HG03558 (cell line): ENCODE measurements around the gene USP10.

Experiments
- ATAC-seq: cut with Tn5 transposase; IDR thresholded peaks from one replicate; pipeline ENCODE4 v1.9.1; 2021; ENCODE audit warnings: moderate number of reproducible peaks; ENCODE audit not compliant: unreplicated experiment; ENCODE audit errors: extremely low read depth

The USP10 gene

DNA sequence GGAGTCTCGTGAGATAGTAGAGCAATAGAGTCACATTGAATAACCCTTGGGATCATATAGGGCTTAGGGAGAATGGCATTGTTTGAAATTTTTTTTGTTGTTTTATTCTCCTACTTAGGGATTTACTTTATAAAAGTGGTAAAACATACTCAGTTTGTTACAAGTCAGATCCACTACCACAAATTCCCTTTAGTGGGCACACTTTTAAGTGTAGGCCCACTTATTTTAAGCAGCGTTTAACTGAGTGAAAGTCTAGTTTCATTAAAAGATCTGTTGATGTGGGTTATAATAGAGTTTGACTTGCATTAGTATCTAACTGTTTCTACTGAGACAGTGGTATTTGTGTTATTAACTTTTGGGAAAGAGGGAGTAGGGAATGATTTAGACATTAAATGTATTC lies 49.3 kb downstream of the USP10 start:
- no peak for ATAC-seq

DNA sequence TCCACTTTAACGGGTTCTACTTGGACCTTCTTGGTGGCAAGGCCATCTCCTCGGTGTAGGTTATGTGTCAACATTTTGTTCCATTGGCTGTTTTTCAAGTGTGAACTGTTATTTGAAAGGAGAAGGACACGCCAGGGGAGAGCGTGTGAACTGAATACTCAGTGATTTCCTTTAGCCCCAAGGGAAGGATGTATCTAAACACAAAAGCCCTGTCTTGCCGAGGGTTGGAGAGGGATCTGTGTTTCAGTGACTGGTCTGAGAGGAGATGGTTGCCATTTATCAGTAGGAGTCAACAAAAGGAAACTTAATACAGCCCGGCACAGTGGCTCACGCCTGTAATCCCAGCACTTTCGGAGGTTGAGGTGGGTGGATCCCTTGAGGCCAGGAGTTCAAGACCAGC lies 50.0 kb downstream of the USP10 start:
- no peak for ATAC-seq

DNA sequence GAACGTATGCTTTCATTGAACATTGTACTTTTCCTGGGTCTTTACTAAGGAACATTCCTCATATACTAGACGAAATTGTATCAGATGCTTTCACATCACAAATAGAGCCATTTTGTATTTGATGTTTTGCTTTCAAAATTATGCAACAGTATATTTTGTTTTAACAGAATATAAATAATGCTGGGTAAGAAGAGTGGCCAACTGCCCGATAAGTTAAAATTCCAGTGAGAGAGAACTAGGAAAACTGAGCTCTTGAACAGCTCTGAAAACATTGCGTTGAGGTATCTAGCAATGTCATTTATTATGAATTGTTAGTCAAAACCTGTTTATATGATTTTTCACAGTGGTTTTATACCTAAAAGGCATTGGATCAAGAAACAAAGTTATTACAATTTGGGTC lies 50.8 kb downstream of the USP10 start:
- ATAC-seq: no peak

DNA sequence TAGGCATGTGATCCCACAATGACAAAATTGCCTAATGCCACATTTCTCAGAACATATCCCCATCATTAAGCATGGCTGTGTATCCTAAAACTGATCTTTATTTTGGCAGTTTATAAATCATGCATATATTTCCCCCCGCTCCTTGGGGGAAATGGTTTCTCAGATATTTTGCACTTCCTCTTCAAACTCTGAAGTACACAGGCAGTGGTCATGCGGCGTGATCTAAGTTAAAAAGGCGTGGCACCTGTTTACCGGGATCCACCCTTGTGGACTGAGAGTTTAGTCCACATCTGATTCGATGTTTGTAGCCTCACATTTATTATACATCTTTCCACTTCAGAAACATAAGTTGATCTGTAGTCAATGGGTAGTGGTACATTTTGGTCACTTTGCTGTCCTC lies 51.4 kb downstream of the USP10 start:
- no peak for ATAC-seq

DNA sequence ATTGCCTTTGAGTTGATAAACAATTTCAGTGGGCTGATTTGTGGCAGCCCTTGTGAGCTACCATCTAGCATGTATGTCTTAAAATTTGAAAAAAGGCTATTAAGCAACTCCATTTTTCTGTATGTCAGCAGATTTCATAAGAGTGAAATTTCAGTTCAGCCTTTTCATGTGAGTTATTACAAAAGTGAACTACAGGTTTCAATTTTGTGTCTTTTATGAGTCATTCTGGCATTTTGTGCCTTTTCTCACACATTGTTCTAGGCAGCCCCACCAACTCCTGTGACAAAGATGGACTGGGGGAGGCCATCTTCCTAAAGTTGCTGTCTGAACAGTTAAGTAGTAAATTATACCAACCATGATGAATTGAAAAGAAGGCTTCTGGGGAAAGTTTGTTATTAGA lies 52.1 kb downstream of the USP10 start:
- ATAC-seq: no peak

DNA sequence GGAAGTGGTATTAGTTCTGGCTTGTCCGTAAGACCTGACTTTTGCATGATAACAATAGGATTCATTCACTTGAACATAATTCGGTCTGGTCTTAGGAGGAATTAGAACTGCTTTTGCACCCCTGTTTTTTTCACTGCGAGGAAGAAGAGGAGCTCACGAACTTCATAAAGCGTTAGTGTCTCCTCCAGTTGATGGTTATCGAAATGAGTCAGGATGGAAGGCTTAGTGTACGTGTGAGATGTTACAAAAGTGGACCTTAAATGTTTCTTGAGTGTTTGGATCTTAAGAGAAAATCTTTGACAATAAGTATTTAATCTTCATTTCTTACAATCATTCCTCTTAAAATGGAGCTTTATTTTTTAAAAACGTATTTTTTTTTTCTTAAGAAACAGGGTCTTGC lies 52.8 kb downstream of the USP10 start:
- no peak for ATAC-seq

DNA sequence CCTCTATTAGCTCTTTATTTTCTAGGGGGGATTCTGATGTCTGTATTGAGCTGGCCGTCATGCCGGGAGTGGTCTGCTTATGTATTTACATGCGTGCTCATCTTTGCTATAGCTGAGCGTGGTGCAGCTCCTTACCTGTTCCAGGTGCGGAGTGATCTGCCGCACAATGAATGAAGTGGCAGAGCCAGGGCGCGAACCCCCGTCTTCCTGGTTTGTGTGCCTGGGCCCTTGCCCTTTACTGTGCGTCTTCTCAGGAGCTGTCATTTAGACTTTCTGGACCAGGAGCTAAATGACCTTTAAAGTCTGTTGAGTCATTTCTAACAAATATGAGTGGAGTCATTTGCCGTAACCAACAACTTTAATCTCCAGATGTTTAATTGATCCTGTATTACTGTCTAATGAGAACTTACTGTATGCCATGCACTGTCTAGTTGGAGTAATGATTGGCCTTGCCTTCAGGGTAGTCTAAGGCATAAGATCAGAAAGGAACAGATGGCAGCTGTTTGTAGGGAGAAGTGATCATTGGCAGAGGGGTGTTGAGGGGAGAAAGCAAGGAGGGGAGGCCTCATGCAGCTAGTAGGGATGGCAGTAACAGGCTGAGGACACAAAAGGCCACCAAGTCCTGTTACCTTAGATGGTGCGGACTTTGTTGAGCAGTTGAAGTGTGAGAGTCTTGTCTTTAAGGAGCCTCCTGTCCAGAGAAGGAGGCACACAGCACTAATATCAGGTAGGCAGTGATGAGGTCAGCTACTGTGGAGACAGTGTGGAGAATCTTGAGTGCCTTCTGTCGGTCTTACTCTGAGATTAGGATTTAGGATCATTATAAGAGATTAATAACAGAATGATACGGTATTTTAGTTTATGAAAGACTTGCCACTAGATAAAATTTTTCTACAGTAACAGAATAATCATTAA lies 53.9 kb downstream of the USP10 start:
- no peak for ATAC-seq

DNA sequence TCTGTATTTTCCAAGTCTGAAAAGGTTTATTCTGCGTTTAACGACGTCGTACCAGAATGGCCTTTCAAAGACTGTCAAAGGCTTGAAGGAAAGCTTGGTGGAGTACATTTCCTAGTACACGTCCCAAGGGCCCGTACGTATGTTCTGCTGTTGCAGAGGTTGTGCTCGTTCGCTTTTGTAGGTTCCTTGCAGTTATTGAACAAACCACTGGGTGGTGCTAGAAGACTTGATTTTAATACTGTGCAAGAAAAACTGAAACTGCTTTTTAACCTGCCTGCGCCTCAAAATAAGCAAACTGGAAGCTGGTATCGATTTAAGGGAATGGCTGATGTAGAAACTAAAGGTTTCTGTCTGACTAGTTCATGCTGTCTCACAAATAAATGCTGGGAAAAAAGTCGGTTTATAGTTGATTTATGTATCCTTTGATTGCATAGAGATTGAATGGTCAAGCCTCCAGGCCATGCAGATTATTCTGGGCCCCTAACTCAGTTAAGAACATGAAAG lies 54.6 kb downstream of the USP10 start:
- no peak for ATAC-seq

DNA sequence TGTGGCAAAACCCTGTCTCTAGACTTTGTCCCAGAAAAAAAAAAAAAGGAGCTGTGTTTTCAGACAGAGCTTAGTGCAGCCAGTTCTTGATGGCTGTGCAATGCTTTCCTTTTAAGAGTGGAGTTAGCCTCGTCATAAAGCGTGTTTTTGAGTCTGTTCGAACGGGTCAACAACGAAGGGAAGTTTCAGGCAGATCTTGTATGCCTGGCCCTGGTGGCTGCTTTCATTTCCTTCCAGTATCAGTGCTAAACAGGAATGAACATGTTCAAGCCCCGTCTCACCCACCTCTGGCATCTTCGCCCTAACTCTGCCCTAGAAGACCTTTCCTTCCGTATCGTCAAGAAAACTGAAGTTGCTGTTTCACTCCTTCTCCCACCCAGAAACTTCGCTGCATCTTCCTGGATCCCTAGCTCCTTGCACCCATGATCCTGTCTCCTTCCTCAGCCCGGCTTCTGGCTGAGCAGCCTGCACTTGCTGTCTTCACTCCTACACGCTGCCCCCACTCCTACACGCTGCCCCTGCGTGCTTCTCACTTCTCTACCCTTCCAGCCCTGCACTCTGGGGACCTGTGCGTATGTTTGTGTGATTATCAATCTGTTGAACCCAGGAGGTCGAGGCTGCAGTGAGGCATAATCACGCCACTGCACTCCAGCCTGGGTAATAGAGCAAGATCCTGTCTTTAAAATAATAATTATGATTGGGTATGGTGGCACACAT lies 55.3 kb downstream of the USP10 start:
- no peak for ATAC-seq

DNA sequence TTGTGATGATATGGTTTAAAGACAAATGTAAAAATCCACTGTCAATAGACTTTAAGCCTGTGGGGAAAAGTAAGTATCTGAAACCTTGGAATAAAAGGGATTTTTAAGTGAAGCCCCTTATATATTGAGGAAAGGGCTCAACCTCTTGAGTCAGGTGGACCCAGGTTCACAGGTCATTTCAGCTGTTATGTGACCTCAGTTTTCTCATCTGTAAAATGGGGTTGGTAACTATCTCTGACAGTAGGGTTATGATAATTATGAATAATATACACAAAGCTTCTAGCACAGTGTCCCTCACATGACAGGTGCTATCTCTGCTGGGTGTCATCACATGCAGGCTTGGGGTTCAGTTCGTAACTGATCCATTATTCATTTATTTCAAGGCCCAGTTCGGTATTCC lies 57.0 kb downstream of the USP10 start:
- ATAC-seq: no peak

DNA sequence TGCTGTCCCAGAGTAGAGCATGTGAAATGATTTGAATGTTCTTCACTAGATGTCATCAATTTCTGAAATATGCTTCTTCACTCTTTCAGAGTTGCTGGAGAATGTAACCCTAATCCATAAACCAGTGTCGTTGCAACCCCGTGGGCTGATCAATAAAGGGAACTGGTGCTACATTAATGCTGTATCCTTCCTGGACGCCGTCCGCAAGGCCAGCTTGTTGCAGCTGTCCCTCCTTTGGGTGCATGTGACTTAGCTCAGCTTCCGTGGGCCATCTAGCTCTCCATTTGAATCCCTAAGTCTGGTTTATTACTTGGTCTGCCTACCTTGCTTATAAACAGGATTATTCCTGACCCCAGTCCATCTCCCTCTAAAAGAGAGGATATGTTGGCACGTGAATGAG lies 58.8 kb downstream of the USP10 start:
- no peak for ATAC-seq

DNA sequence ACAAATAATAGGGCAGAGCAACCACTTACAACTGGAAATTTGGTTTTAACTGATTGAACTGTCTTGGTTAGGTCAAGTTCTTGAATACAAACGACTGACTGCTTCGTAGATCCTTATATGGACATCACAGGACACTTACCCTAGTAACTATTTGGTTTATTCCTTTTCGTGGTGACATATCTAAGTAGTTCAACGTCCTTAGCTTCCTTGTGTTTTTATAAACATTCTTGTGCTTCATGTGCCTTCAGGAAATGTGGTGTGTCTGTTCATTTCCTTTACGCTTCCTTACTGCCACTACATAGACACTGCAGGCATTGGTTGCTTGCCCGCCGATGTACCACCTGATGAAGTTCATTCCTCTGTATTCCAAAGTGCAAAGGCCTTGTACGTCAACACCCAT lies 59.3 kb downstream of the USP10 start:
- ATAC-seq: no peak

DNA sequence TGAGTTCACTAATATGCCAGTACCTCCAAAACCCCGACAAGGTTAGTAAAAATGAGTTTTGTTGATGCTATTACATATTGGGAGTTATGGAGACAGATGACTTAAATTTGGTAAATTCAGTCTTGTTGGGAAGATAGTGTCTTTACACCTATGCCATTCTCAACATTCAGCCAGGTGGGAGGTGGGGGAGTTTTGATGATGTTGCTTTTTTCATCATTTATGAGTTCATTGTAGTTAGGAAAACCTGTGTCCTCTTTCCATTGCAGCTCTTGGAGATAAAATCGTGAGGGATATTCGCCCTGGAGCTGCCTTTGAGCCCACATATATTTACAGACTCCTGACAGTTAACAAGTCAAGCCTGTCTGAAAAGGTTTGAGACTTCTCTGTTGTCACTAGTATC lies 60.1 kb downstream of the USP10 start:
- ATAC-seq: no peak

DNA sequence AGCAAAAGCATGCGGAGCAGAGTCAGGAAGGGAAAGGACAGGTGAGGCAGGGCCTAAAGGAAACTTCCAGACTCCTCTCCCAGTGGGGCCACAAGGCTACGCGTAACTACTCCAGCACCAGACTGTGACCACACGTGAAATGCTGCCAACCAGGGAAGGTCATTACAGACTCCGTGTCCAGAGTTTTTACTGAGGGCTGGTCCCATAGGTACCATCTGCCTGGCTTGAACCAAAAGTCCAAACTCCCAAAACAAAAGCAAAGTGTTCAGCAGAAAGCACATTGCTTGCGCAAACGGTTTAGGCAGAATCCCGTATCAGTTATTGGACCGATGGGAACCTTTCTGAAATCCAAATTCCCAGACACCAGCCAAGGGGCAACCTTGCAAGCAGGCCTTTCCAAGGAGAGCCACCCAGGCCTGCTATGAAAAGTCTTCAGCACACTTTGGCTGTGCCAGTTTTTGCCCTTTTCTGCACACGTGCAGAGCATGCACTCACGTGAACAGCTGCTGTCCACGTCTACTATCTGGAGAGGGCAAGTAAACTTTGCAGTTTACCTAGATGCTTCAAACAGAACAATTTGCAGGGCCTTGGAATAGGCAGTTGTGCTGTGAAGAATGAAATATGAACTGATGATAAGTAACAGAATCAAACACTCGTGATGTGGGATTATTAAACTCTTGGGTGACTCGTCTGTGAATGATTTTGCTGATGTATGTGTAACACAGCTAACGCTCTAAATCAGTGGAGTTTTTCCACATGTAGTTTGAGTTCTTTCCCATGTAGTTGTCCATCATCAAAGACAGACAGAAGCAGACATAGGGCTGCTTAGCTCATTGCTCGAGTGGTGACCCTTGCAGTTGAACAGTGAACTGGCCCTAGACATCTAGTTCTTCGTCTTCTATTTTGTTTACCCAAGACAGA lies 61.9 kb downstream of the USP10 start:
- ATAC-seq: no peak

DNA sequence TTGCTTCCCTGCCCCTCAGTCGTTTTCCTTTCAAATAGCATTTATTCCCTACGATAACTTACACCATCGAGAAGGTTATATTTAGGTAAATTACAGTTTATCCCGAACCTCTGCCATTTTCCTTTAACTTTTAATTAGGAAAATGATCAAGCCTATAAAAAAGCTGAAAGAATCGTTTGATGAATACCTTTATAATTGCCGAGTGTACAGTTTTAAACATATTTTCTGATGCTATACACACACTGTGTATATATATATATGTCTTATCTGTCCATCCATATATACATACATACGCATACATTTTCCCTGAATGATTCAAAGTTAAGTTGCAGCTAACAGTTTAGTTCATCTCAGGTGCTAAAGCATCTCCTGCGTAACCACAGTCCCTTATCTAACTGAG lies 63.4 kb downstream of the USP10 start:
- ATAC-seq: no peak

DNA sequence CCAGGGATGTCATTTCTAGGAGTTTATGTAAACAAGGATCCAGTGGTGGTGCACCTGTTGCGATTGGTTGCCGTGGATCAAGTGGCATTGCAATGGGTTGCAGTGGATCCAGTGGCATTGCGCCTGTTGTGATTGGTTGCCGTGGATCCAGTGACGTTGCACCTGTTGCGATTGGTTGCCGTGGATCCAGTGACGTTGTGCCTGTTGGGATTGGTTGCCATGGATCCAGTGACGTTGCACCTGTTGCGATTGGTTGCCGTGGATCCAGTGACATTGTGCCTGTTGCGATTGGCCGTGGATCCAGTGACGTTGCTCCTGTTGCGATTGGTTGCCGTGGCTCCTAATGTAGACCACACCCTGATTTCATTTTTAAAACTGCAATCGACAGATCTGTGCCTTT lies 63.8 kb downstream of the USP10 start:
- ATAC-seq: no peak

DNA sequence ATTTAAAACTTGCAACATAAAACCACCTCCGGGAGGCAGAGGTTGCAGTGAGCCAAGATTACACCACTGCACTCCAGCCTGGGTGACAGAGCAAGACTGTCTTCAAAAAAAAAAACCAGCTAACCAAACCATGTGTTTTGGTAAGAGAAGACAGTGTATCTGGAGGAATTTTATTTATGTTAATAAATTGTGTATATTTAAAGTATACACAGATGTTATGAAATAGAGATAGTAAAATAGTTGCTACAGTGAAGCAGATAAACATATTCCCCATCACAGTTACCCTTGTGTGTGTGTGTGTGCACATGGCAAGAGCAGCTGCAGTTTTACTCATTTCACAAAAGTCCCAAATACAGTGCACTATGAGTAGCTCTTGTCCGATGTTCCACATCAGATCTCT lies 65.2 kb downstream of the USP10 start:
- ATAC-seq: no peak

DNA sequence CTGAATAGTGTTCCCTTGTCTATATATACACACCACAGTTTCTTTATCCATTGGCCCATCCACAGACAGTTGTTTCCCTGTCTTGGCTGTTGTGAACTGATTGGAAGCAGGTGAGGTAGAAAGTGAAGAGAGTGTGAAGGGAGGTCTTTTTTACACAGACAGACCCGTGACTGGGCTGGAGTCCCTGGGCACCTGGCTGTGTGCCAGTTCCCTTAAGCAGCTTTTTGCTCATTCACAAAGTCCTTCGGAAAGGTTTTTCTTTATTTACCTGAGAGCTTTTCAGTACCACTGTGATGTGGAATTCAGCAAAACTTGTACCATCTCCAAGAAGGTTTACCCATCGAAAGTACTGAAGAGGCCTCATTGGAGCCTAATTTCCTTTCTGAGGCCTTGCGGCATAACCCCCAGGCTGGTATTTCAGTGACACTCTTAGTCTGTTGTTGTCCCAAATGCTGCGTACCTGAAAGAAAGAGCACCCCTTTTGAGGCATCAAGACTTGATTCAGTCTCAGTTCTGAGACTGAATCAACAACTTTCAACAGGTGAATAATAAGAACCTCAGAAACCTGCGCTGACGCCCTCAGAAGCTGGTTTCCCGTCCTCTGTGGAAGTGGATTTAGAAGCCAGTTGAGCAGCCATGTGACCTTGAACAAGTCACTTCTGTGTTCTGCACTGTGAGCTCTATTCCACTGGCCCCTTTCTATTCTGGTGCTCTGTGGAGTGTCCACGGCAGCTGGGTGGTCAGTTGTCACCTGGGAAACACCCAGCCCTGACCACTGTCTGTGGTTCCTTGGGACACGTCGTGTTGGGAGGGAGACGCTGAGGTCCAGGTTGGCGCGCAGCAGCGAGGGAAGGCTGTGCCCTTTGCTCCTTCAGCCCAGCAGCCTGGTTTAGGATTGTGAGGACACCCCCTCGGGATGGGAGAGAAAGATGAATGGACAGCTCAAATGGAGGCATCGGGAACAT lies 66.1 kb downstream of the USP10 start:
- no peak for ATAC-seq

DNA sequence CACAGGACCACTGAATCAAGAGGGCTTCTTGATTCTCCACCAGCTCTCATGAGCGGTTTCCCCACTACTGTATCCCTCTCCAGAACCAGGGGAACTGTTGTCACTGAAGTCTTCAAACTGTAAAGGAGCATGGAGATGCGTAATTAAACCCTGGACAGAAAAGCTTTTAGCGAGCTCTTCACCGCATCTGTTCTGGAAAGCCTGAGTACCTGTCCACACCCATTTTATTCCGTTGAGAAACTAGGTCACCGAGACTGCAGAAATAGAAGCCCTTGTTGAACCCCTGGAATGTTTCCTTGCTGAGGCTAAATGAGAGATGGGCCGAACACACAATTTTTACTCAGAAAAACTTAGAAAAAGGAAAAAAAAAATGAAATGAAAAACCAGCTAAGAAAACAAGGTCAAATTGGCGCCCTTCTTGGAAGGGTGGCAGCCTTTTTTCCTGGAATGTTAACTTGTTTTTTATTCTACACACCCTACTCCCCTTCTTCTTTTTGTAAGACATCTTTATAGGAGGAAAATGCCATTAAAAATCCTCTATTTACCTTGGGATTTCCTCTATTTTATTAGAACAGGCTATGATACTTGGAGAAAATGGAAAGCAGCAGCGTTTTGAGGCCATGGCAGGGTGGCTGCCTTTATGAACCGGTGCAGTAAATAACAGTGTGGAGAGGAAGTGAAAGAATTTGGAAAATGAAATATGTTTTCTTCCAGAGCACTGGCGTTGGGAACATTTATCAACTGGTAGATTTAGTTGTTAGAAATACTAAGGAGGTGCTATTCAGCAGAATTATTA lies 67.4 kb downstream of the USP10 start:
- ATAC-seq: no peak
